GM18519 (cell line): ENCODE measurements around the gene IFITM5.
"Not testable (repeated sequence)": the region's sequence is repeated elsewhere in the genome, so short reads cannot be mapped to it uniquely, and the experiment has no call there.

Experiments used
- ATAC-seq: cut with Tn5 transposase; IDR thresholded peaks from one replicate; pipeline ENCODE4 v1.9.1; 2021; ENCODE audit warnings: mild to moderate bottlenecking, moderate library complexity; ENCODE audit not compliant: unreplicated experiment, low FRiP score

The IFITM5 gene

GRCh38 chr11:313304-313786 lies 14.0 kb upstream of the IFITM5 start:
- ATAC-seq = no peak

DNA sequence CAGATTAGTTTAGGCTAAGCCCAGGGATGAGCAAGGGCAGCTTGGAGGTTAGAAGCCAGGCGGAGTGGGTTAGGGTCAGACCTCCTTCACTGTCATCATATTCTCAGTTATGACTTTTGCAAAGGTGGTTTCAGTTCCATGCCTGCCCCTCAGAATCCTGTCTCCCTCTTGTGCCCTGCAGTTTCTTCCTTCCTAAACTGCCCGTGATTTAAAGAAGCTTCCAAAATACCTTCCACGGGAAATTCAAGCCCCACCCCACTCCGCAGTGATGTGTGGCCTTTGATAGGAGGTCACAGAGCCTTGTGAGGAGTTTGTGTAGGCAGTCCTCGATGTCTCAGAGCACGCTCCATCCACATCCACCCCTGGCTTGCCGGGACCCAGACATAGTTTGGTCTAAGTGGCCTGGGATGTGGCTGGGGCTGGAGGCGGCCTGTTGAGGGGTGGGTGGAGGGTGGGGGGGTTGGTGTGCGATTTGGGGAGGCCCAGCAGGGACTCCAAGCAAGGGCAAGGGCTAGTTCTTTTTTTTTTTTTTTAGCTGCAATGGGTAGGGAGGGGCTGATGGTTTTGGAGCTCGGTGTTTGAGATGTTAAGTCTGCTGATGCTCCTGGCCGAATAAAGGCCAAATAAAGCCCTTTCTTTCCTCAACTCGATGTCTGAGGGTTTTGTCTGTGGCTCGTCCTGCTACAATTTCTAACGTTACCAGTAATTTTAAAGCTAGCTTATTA lies 12.9 kb upstream of the IFITM5 start:
- no peak for ATAC-seq

- not testable (repeated sequence) for ATAC-seq
Measured at GRCh38 chr11:311013-311748, 11.9 kb upstream of the IFITM5 start.

DNA sequence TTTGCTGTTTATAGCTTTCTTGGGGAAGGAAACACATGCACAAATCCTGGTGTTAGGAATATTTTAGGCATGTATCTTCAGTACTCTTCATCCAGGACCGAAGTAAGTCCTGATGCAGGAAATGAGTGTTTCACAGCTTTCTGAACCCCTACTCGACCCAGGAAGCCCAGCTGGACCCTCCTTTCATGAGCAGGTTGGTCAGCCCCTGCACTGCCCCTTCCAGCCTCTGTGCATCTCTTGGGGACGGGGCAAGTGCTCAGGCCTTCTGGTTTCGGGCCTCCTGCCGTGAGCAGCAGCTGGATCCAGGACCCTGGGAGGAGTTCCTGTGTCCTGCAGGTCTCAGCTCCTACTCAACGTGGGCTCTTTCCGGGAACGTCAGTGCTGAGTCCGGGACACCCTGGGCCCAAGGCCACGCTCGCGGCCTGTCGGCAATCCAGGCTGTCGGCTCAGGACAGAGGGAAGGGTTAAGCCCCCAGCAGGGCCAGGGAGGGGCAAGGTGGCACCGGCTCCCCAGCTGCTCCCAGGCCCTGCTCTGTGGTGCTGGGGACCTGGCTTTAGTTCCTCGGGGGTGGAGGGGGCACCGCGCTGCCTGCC lies 10.8 kb upstream of the IFITM5 start:
- not testable (repeated sequence) for ATAC-seq

- ATAC-seq = not testable (repeated sequence)
Measured at GRCh38 chr11:308740-309665, 9.7 kb upstream of the IFITM5 start.

- ATAC-seq = not testable (repeated sequence)
Measured at GRCh38 chr11:307766-308708, 8.7 kb upstream of the IFITM5 start, which contains the start of gene IFITM2. IFITM2 (plus strand) TSS chr11:307816; CDS start chr11:308193, 377 bp downstream.

- no peak for ATAC-seq
Measured at GRCh38 chr11:306645-307371, 7.5 kb upstream of the IFITM5 start.

- no peak for ATAC-seq
Measured at GRCh38 chr11:305844-306211, 6.5 kb upstream of the IFITM5 start.

- no peak for ATAC-seq
Measured at GRCh38 chr11:304915-305843, 5.9 kb upstream of the IFITM5 start.

DNA sequence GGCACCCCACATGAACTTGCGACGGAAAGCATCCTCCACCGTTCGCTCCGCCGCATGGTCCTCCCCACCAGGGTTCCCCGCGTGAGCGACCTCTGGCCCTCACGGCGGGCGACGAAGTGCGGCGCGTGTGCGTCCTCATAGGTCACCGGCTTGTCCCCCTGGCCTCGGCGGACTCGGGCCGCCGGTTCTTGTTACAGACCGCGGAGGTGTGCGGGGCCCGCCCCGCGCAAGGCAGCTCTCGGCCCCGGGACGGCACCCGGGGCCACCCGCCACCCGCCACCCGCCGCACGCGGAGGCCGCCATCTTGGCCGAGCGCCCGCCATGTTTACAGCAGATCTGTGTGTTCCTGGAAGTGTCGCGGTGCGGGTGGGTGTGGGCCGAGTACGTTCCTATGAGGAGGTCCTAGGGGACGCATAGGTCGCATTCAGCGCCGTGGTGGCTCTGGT lies 4.8 kb upstream of the IFITM5 start:
- ATAC-seq = no peak

DNA sequence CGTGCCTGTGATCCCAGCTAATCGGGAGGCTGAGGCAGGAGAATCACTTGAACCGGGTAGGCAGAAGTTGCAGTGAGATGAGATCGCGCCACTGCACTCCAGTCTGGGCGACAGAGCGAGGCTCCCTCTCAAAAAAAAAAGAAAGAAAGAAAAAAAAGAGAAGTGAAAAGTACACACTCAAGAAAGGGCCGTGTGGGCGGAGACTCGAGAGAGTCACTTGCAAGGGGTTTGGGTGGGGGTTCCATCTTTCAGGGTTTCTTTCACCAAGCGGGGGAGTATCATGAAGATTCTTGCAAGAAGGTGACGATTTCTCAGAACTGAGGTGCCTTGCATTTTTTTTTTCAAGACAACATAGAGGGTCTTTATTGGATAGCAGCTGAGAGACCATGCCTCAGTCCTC lies 4.0 kb upstream of the IFITM5 start:
- no peak for ATAC-seq

GRCh38 chr11:299951-300735 lies 817 bp upstream of the IFITM5 start:
- ATAC-seq = no peak

DNA sequence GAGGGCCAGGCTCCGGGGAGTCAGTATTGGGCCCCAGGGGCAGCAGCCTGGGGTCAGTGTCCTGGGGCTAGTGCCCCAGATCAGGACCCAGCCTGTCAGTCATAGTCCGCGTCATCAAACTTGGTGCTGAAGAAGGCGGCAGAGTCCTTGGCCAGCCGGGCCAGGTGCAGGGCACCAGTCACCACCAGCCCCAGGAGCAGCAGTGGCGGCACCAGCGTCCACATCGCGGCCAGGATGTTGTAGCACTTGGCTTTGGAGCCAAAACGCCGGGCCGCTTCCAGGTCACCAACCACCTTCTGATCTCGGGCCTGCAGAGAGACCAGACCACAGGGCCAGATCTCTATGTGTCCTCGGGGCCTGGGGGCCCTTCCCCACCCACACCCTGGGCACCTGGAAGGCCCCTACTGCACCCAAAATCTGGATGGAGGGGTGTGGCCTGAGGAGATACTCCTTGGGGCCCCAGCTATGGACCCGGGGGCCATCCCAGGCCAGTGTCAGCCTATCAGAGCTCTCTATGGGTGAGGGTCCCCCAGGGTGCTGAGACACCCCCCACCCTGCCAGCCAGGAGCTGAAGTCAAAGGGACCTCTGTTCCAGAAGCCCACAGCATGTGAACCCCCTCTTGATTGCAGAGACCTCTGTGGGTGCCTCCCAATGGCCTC lies 790 bp downstream of the IFITM5 start:
- ATAC-seq = no peak

DNA sequence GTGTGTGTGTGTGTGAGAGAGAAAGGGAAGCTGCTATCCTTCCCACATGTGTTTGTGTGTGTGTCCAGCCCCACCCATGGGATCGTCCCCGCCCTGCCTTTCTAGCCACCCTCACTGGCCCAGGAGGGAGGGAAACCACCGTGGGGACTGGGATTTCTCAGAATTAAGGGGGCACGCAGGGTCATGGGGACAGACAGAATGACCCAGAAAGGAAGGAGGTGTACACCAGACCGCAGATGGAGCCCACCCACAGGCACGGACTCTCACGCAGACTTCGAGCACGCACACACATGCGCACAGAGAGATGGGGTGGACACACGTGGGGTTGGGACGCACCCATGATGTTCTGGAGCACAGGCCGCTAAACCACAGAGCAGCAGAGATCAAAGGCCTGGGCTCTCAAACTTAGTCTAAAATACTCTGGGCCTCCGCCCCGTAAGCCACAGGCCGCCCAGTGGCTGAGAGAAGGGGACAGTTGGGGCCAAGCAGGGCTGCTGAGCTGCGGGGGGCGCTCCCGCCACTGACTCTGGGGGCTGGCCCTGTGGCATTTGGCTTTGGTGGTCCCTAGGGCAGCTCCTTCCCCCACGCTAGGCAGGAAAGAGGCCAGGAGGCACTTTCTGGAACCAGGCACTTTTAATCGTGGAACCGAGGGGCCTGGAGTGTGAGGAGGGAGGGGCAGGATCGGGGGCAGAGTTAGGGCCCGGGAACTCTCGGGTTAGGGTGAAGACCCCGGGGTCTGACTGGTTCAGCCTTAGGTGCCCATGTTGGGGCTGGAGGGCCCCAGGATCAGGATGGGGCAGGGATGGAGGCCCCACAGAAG lies 1.5 kb downstream of the IFITM5 start:
- ATAC-seq = no peak

DNA sequence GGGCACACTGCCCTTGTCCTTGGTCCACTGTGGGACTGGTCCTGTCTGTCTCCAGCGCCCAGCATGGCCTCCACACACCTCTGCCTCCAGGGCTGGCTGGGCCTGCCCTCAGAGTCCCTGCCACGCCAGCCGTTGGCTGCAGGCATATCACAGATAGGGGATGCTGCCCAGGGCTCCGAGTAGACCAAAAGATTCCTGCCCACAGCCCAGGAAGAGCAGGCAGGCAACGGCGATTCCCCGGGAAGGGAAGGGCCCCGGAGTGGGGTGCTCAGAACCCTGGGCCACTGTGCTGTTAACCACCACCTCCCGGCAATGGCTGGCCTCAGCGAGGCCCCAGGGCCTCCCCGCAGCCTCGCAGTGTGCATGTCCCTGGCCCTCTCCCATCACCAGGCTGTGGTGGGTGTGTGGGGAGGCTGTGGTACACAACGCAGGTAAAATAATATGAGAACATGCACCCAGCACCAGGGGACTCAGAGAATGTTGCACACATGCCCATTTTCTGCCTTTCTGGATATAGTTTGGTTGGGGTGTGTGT lies 2.2 kb downstream of the IFITM5 start:
- no peak for ATAC-seq
